Osteoblast (primary cell): ENCODE data around the gene LSR. TPM values are rescaled to one million over a fixed set of nuclear protein-coding genes. Genes with fewer than 3 reads are reported as not detected.

ENCODE experiments used
- DNase-seq: peaks from one replicate; pipeline ENCODE4 v3.0.0; 2011; ENCODE audit warnings: low spot score, mixed read lengths; ENCODE audit not compliant: insufficient read length; ENCODE audit errors: missing footprints
- H2AFZ ChIP-seq: 2 replicates; pipeline ENCODE4 v1.6.0; 2011; ENCODE audit warnings: mild to moderate bottlenecking, low read length
- H3K27ac ChIP-seq: 2 replicates; pipeline ENCODE4 v1.5.1; 2011; ENCODE audit warnings: mild to moderate bottlenecking, low read depth, low read length, moderate library complexity
- H3K27me3 ChIP-seq: 2 replicates; pipeline ENCODE4 v1.6.0; 2012; ENCODE audit warnings: mild to moderate bottlenecking, control low read depth, inconsistent platforms, low read length, moderate library complexity; ENCODE audit not compliant: insufficient read depth
- H3K36me3 ChIP-seq: 2 replicates; pipeline ENCODE4 v1.5.1; 2011; ENCODE audit warnings: mild to moderate bottlenecking, low read length, control low read depth, moderate library complexity; ENCODE audit not compliant: insufficient read depth
- H3K4me1 ChIP-seq: 2 replicates; pipeline ENCODE4 v1.5.1; 2011; ENCODE audit warnings: mild to moderate bottlenecking, low read length, control low read depth, moderate library complexity; ENCODE audit not compliant: insufficient read depth
- H3K4me2 ChIP-seq: 2 replicates; pipeline ENCODE4 v1.6.0; 2011; ENCODE audit warnings: mild to moderate bottlenecking, low read length; ENCODE audit not compliant: insufficient read depth
- H3K4me3 ChIP-seq: fragments of 200-600 bp; sonication (generic); 3 replicates; pipeline ENCODE4 v1.5.1; 2012; ENCODE audit warnings: mild to moderate bottlenecking, low read length, inconsistent platforms; ENCODE audit not compliant: insufficient read depth
- H3K79me2 ChIP-seq: 2 replicates; pipeline ENCODE4 v1.6.0; 2012; ENCODE audit warnings: mild to moderate bottlenecking, low read length, control low read depth, inconsistent platforms; ENCODE audit not compliant: insufficient read depth
- H3K9me3 ChIP-seq: 2 replicates; pipeline ENCODE4 v1.5.1; 2011; ENCODE audit warnings: low read depth, low read length, control low read depth
- H4K20me1 ChIP-seq: 2 replicates; pipeline ENCODE4 v1.6.0; 2012; ENCODE audit warnings: mild to moderate bottlenecking, low read length, control low read depth; ENCODE audit not compliant: insufficient read depth
- total RNA-seq: library from RNA; depleted of rRNA; stranded (reverse); fragments of >200 nt; gene quantifications from 2 replicates; pipeline ENCODE4 v1.2.3, GENCODE V29; 2012
- TF ChIP-seq, protein P1 (sequence below): IDR thresholded peaks from 2 replicates; pipeline ENCODE4 v1.5.1; 2011; ENCODE audit warnings: mild to moderate bottlenecking, low read depth, low read length, moderate library complexity; ENCODE audit errors: extremely low read depth

LSR gene
- total RNA-seq, 1 donor = 0.36 TPM

DNA sequence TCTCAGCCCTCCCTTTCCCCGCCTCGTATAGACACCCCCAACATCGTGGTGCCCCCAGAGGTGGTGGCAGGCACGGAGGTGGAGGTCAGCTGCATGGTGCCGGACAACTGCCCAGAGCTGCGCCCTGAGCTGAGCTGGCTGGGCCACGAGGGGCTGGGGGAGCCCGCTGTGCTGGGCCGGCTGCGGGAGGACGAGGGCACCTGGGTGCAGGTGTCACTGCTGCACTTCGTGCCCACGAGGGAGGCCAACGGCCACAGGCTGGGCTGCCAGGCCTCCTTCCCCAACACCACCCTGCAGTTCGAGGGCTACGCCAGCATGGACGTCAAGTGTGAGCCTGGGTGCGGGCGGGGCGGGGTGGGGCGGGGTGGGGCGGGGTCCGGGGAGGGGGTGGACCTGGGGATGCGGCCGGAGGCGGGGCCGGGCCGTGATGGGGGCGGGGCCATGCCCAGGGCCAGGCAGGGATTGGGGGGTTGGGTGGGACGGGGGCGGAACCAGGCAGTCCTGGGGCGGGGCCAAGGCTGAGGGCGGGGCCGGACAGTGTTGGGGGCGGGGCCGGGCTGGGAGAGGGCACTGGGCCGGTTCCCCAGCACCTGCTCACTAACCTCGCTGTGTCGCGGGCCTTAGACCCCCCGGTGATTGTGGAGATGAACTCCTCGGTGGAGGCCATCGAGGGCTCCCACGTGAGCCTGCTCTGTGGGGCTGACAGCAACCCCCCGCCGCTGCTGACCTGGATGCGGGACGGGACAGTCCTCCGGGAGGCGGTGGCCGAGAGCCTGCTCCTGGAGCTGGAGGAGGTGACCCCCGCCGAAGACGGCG is 50.9 kb downstream of the LSR start:
- H4K20me1 ChIP-seq = no peaks in the 10 kb centered on the region
- DNase-seq = peak; percentile 60
- no peak overlapping the region for H3K4me3 ChIP-seq
- H3K36me3 ChIP-seq = no peaks in the 10 kb centered on the region
- H3K9me3 ChIP-seq = no peaks in the 10 kb centered on the region
- H3K27ac ChIP-seq = no peak overlapping the region
- TF ChIP-seq, protein P1, sequence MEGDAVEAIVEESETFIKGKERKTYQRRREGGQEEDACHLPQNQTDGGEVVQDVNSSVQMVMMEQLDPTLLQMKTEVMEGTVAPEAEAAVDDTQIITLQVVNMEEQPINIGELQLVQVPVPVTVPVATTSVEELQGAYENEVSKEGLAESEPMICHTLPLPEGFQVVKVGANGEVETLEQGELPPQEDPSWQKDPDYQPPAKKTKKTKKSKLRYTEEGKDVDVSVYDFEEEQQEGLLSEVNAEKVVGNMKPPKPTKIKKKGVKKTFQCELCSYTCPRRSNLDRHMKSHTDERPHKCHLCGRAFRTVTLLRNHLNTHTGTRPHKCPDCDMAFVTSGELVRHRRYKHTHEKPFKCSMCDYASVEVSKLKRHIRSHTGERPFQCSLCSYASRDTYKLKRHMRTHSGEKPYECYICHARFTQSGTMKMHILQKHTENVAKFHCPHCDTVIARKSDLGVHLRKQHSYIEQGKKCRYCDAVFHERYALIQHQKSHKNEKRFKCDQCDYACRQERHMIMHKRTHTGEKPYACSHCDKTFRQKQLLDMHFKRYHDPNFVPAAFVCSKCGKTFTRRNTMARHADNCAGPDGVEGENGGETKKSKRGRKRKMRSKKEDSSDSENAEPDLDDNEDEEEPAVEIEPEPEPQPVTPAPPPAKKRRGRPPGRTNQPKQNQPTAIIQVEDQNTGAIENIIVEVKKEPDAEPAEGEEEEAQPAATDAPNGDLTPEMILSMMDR = no peak
- no peak overlapping the region for H2AFZ ChIP-seq
- peaks cover under 1% of the 10 kb centered on the region for H3K27me3 ChIP-seq
- no peak overlapping the region for H3K4me2 ChIP-seq
- no peaks in the 10 kb centered on the region for H3K4me1 ChIP-seq
- H3K79me2 ChIP-seq = no peaks in the 10 kb centered on the region

- H4K20me1 ChIP-seq = no peaks in the 10 kb centered on the region
- H3K9me3 ChIP-seq = no peaks in the 10 kb centered on the region
- H3K4me3 ChIP-seq = no peak overlapping the region
- TF ChIP-seq, protein P1 = no peak
- H3K4me2 ChIP-seq = no peak overlapping the region
- H3K27me3 ChIP-seq = no peaks in the 10 kb centered on the region
- H3K27ac ChIP-seq = no peak overlapping the region
- no peaks in the 10 kb centered on the region for H3K79me2 ChIP-seq
- no peaks in the 10 kb centered on the region for H3K36me3 ChIP-seq
- DNase-seq = peak; percentile 35
- no peaks in the 10 kb centered on the region for H3K4me1 ChIP-seq
- no peak overlapping the region for H2AFZ ChIP-seq
Observed at GRCh38 chr19:35300339-35300649, 51.5 kb downstream of the LSR start.

DNA sequence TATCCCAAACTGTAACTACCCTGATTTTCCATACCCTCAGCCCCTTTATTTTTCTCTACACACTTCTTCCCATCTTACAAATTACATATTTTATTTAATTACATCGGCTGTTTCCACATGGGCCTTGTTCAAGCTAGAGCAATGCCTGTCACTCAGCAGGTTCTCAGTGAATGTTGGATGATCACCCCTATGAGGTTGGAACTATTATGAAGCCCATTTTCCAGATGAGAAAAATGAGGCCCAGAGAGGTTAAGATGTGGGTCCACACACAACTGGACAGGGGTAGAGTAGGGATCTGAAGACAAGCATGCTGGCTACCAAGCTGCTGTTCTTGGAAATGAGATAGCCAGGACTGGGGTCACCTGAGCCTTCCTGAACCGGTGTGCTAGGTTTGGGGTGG is 53.2 kb downstream of the LSR start:
- TF ChIP-seq, protein P1 = no peak
- no peak overlapping the region for H3K4me3 ChIP-seq
- H3K79me2 ChIP-seq = no peaks in the 10 kb centered on the region
- no peaks in the 10 kb centered on the region for H3K27me3 ChIP-seq
- H2AFZ ChIP-seq = no peak overlapping the region
- H3K4me1 ChIP-seq = no peaks in the 10 kb centered on the region
- H3K27ac ChIP-seq = no peak overlapping the region
- DNase-seq = no peak
- H3K9me3 ChIP-seq = no peaks in the 10 kb centered on the region
- no peaks in the 10 kb centered on the region for H3K36me3 ChIP-seq
- no peak overlapping the region for H3K4me2 ChIP-seq
- H4K20me1 ChIP-seq = no peaks in the 10 kb centered on the region

GRCh38 chr19:35302446-35302845 is 53.6 kb downstream of the LSR start:
- H3K4me2 ChIP-seq = no peak overlapping the region
- no peaks in the 10 kb centered on the region for H3K79me2 ChIP-seq
- no peaks in the 10 kb centered on the region for H3K4me1 ChIP-seq
- H3K27me3 ChIP-seq = no peaks in the 10 kb centered on the region
- no peak overlapping the region for H3K27ac ChIP-seq
- H4K20me1 ChIP-seq = no peaks in the 10 kb centered on the region
- no peak overlapping the region for H2AFZ ChIP-seq
- TF ChIP-seq, protein P1 = no peak
- peak; percentile 75 for DNase-seq
- H3K4me3 ChIP-seq = no peak overlapping the region
- H3K9me3 ChIP-seq = no peaks in the 10 kb centered on the region
- no peaks in the 10 kb centered on the region for H3K36me3 ChIP-seq
